RWPE2 (cell line): Measurements from ENCODE around the gene TNS4.
A peak's percentile ranks its signal among the peaks of the same experiment; 100 is the strongest.

Experiments used
- ATAC-seq: fragments of 200-7000 bp; cut with Tn5 transposase; 3 replicates; pipeline ENCODE4 v1.9.1; 2021; ENCODE audit warnings: low read depth
- DNase-seq: peaks from one replicate; pipeline ENCODE4 v3.0.0-alpha.2; 2020; ENCODE audit warnings: low spot score
- H3K27ac ChIP-seq: fragments of 450-650 bp; 2 replicates; pipeline ENCODE4 v1.5.1; 2017; ENCODE audit warnings: mild to moderate bottlenecking; ENCODE audit not compliant: poor library complexity, severe bottlenecking
- H3K27me3 ChIP-seq: fragments of 250-450 bp; sonication (Bioruptor Pico); 2 replicates; pipeline ENCODE4 v1.5.1; 2021; ENCODE audit warnings: mild to moderate bottlenecking, moderate library complexity; ENCODE audit not compliant: insufficient read depth, poor library complexity, severe bottlenecking
- H3K36me3 ChIP-seq: fragments of 250-450 bp; sonication (Bioruptor Pico); 2 replicates; pipeline ENCODE4 v1.5.1; 2020; ENCODE audit warnings: low read depth, mild to moderate bottlenecking, moderate library complexity
- H3K4me1 ChIP-seq: fragments of 250-450 bp; sonication (Bioruptor Pico); 2 replicates; pipeline ENCODE4 v1.5.1; 2021; ENCODE audit warnings: mild to moderate bottlenecking, moderate library complexity; ENCODE audit not compliant: insufficient read depth, poor library complexity, severe bottlenecking
- H3K4me3 ChIP-seq: fragments of 250-450 bp; sonication (Bioruptor Pico); 2 replicates; pipeline ENCODE4 v1.5.1; 2021; ENCODE audit warnings: mild to moderate bottlenecking, moderate library complexity; ENCODE audit not compliant: severe bottlenecking
- H3K9me3 ChIP-seq: fragments of 250-450 bp; sonication (Bioruptor Pico); 2 replicates; pipeline ENCODE4 v1.5.1; 2021; ENCODE audit warnings: mild to moderate bottlenecking, moderate library complexity; ENCODE audit not compliant: severe bottlenecking
- CTCF ChIP-seq: fragments of 450-650 bp; IDR thresholded peaks from one replicate; pipeline ENCODE4 v1.5.1; 2017; ENCODE audit warnings: mild to moderate bottlenecking, moderate library complexity; ENCODE audit not compliant: poor library complexity, severe bottlenecking

The TNS4 gene

GRCh38 chr17:40501499-40501911, at the start of gene TNS4:
TNS4 (minus strand) TSS chr17:40501623; CDS start chr17:40496425, 5,198 bp downstream.
- DNase-seq (peak; percentile 94), ATAC-seq (peak; percentile 88)
- Histone ChIP-seq H3K4me1 (peaks cover 14% of the 10 kb centered on the region), H3K27ac (peak within 1 kb of the TSS; percentile 100), H3K27me3 (no peaks in the 10 kb centered on the region), H3K4me3 (peak within 1 kb of the TSS; percentile 81), H3K36me3 (peaks cover 48% of the 10 kb centered on the region), H3K9me3 (no peaks in the 10 kb centered on the region)
- no peak for TF ChIP-seq CTCF

GRCh38 chr17:40550608-40551007, 49.2 kb upstream of the TNS4 start:
- Histone ChIP-seq H3K27me3 (no peaks in the 10 kb centered on the region), H3K36me3 (no peaks in the 10 kb centered on the region), H3K27ac (no peak overlapping the region), H3K4me3 (no peak overlapping the region), H3K9me3 (no peaks in the 10 kb centered on the region), H3K4me1 (peaks cover 28% of the 10 kb centered on the region)
- TF ChIP-seq CTCF, result no peak
- ATAC-seq (no peak), DNase-seq (no peak)

GRCh38 chr17:40548982-40549685, 47.7 kb upstream of the TNS4 start:
- no peak for TF ChIP-seq CTCF
- Histone ChIP-seq H3K4me3 (no peak overlapping the region), H3K27me3 (no peaks in the 10 kb centered on the region), H3K4me1 (peaks cover 28% of the 10 kb centered on the region), H3K27ac (peak overlapping the region; percentile 71), H3K36me3 (no peaks in the 10 kb centered on the region), H3K9me3 (no peaks in the 10 kb centered on the region)
- peak; percentile 45 for ATAC-seq
- no peak for DNase-seq

- Histone ChIP-seq H3K36me3 (no peaks in the 10 kb centered on the region), H3K27me3 (no peaks in the 10 kb centered on the region), H3K4me3 (no peak overlapping the region), H3K9me3 (no peaks in the 10 kb centered on the region), H3K4me1 (peaks cover 28% of the 10 kb centered on the region), H3K27ac (peak overlapping the region; percentile 71)
- DNase-seq (no peak), ATAC-seq (no peak)
- no peak for TF ChIP-seq CTCF
Observed at GRCh38 chr17:40548491-40548981, 47.1 kb upstream of the TNS4 start.

- Histone ChIP-seq H3K4me3 (no peak overlapping the region), H3K9me3 (no peaks in the 10 kb centered on the region), H3K36me3 (no peaks in the 10 kb centered on the region), H3K27ac (peak overlapping the region; percentile 71), H3K27me3 (no peaks in the 10 kb centered on the region), H3K4me1 (peaks cover 33% of the 10 kb centered on the region)
- ATAC-seq, result no peak; the same call in 1 of the 3 replicates
- TF ChIP-seq CTCF, result no peak
- no peak for DNase-seq
Observed at GRCh38 chr17:40547785-40548478, 46.5 kb upstream of the TNS4 start.
